Fibroblast of mammary gland (primary cell): ENCODE data around the gene CPA3.
A peak's percentile ranks its signal among the peaks of the same experiment; 100 is the strongest.

Experiments used
- DNase-seq: peaks from one replicate; pipeline ENCODE4 v3.0.0-alpha.2; 2010; ENCODE audit warnings: low read depth
- H3K4me3 ChIP-seq: 2 replicates; pipeline ENCODE4 v1.5.1; 2011; ENCODE audit warnings: low read depth, mild to moderate bottlenecking, low read length, moderate library complexity; ENCODE audit not compliant: control insufficient read depth
- TF ChIP-seq, protein P1 (sequence below): conservative IDR thresholded peaks from 2 replicates; pipeline ENCODE4 v1.5.1; 2011; ENCODE audit warnings: low read depth, low read length, inconsistent platforms; ENCODE audit not compliant: control insufficient read depth, insufficient read depth

The CPA3 gene

GRCh38 chr3:148884261-148884660 lies 19.2 kb downstream of the CPA3 start:
- TF ChIP-seq, protein P1, sequence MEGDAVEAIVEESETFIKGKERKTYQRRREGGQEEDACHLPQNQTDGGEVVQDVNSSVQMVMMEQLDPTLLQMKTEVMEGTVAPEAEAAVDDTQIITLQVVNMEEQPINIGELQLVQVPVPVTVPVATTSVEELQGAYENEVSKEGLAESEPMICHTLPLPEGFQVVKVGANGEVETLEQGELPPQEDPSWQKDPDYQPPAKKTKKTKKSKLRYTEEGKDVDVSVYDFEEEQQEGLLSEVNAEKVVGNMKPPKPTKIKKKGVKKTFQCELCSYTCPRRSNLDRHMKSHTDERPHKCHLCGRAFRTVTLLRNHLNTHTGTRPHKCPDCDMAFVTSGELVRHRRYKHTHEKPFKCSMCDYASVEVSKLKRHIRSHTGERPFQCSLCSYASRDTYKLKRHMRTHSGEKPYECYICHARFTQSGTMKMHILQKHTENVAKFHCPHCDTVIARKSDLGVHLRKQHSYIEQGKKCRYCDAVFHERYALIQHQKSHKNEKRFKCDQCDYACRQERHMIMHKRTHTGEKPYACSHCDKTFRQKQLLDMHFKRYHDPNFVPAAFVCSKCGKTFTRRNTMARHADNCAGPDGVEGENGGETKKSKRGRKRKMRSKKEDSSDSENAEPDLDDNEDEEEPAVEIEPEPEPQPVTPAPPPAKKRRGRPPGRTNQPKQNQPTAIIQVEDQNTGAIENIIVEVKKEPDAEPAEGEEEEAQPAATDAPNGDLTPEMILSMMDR: no peak
- DNase-seq: peak; percentile 24
- no peak overlapping the region for H3K4me3 ChIP-seq

- DNase-seq: no peak
- no peak overlapping the region for H3K4me3 ChIP-seq
- TF ChIP-seq, protein P1: no peak
These were observed 24.7 kb downstream of the CPA3 start for GRCh38 chr3:148889828-148890227.

DNA sequence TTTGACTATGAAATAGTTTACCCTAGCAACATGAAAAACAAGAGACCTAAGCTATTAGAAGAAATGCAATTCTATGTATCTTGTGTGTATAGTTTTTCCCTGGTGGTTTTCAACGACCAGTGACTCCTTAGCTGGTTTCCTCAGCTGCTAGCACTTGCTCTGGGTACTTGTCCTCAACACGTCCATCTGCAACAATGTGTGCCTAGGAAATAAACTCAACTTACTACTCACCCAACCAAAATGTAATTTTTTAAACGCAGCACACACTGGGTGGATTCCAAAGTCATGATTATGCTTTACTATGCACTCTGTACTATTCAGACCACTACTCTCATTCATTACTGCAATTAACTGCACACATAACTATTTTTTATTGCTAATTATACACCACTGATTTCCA lies 31.0 kb downstream of the CPA3 start:
- TF ChIP-seq, protein P1: no peak
- no peak for DNase-seq
- H3K4me3 ChIP-seq: no peak overlapping the region

DNA sequence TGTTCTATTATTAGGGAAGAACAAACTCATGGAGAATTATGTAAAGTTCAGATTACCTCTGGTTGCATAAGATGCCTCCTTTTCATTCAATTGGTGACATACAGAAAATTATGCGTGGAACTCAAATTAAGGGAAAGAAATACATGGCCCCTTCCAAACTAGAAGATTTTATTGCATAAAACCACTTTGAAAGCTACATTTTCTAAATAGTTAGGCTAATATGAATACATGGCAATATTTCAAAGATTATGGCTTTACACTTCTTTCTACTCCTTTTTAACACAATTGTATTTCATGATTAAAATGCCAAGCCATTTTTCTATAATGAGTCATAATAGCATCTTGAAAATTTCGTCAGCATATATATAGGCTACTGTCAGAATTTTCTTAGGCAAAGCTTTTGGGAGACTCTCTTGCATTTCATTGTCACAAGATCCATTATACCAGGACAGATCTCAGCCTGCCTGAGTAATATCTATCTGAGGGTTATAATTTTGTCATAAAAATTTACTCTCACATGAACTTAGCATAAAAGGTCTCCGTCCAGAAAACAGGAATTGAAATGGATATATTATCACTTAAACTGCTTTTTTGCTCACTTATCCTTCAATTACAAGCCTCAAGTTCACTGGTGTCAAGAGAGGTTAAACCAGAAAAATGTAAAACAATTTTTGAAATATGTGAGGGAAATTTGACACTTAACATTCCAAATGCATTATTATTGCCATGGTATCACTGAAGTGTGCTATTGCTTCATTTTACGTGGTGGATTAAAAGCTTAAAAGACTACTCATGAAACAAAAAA lies 37.1 kb downstream of the CPA3 start:
- TF ChIP-seq, protein P1: no peak
- no peak overlapping the region for H3K4me3 ChIP-seq
- DNase-seq: peak; percentile 64

GRCh38 chr3:148903022-148903442 lies 37.9 kb downstream of the CPA3 start:
- H3K4me3 ChIP-seq: no peak overlapping the region
- TF ChIP-seq, protein P1: no peak
- DNase-seq: peak; percentile 81

- DNase-seq: no peak
These were observed 38.8 kb downstream of the CPA3 start for GRCh38 chr3:148903941-148904340.

More at GRCh38 chr3:148903941-148904340, 38.8 kb downstream of the CPA3 start:
- H3K4me3 ChIP-seq: no peak overlapping the region
- TF ChIP-seq, protein P1: no peak
